HL-60 (cell line): ENCODE results near the gene POLD3.

Experiments used
- DNase-seq, 2 experiments: peaks; one replicate each; pipeline ENCODE4 v3.0.0-alpha.2; 2010 to 2020; ENCODE audit warnings: low read depth in 1 of 2, low spot score in 1 of 2
- H3K27ac ChIP-seq: fragments of 250-450 bp; sonication (Bioruptor Pico); replicated peaks from 2 replicates; pipeline ENCODE4 v1.5.1; 2020; ENCODE audit warnings: mild to moderate bottlenecking, moderate library complexity
- H3K27me3 ChIP-seq: fragments of 250-450 bp; sonication (Bioruptor Pico); 2 replicates; pipeline ENCODE4 v1.5.1; 2021; ENCODE audit warnings: mild to moderate bottlenecking, moderate library complexity; ENCODE audit not compliant: insufficient read depth, poor library complexity, severe bottlenecking
- H3K4me3 ChIP-seq: replicated peaks from 2 replicates; pipeline ENCODE4 v1.5.1; 2011; ENCODE audit warnings: mild to moderate bottlenecking, control low read depth, low read length; ENCODE audit not compliant: insufficient read depth
- GABPA ChIP-seq: IDR thresholded peaks from 2 replicates; pipeline ENCODE4 v1.6.1; 2012; ENCODE audit warnings: low read depth
- POLR2AphosphoS5 ChIP-seq: IDR thresholded peaks from 2 replicates; pipeline ENCODE4 v1.6.1; 2012; ENCODE audit warnings: low read depth
- SPI1 ChIP-seq: IDR thresholded peaks from 2 replicates; pipeline ENCODE4 v1.6.1; 2012; ENCODE audit warnings: low read depth, mild to moderate bottlenecking, borderline replicate concordance
- TF ChIP-seq, protein P1 (sequence below): IDR thresholded peaks from 2 replicates; pipeline ENCODE4 v1.6.1; 2012; ENCODE audit warnings: low read depth; ENCODE audit not compliant: insufficient replicate concordance
- TF ChIP-seq, protein P2 (sequence below): IDR thresholded peaks from one replicate; pipeline ENCODE4 v1.5.1; 2011; ENCODE audit warnings: low read length, control low read depth, inconsistent platforms; ENCODE audit not compliant: insufficient read depth

POLD3 gene

DNA sequence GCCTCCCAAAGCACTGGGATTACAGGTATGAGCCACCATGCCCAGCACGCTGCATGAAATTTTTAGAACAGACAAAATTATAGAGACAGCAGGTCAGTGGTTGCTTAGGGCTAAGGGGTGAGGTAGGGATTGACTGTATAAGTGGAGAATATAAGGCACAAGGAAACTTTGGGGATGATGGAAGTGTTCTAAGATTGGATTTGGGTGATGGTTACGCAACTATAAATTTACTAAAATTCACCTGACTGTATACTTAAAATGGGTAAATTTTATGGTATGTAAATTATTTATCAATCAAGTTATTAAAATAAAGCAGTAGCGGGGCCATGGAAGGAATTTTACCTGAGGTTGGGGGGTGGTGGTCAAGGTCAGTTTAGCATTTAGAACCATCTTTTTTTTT is 16.4 kb upstream of the POLD3 start:
- TF ChIP-seq, protein P1, sequence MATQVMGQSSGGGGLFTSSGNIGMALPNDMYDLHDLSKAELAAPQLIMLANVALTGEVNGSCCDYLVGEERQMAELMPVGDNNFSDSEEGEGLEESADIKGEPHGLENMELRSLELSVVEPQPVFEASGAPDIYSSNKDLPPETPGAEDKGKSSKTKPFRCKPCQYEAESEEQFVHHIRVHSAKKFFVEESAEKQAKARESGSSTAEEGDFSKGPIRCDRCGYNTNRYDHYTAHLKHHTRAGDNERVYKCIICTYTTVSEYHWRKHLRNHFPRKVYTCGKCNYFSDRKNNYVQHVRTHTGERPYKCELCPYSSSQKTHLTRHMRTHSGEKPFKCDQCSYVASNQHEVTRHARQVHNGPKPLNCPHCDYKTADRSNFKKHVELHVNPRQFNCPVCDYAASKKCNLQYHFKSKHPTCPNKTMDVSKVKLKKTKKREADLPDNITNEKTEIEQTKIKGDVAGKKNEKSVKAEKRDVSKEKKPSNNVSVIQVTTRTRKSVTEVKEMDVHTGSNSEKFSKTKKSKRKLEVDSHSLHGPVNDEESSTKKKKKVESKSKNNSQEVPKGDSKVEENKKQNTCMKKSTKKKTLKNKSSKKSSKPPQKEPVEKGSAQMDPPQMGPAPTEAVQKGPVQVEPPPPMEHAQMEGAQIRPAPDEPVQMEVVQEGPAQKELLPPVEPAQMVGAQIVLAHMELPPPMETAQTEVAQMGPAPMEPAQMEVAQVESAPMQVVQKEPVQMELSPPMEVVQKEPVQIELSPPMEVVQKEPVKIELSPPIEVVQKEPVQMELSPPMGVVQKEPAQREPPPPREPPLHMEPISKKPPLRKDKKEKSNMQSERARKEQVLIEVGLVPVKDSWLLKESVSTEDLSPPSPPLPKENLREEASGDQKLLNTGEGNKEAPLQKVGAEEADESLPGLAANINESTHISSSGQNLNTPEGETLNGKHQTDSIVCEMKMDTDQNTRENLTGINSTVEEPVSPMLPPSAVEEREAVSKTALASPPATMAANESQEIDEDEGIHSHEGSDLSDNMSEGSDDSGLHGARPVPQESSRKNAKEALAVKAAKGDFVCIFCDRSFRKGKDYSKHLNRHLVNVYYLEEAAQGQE = no peak
- TF ChIP-seq SPI1 (no peak), GABPA (no peak), POLR2AphosphoS5 (no peak)
- TF ChIP-seq, protein P2, sequence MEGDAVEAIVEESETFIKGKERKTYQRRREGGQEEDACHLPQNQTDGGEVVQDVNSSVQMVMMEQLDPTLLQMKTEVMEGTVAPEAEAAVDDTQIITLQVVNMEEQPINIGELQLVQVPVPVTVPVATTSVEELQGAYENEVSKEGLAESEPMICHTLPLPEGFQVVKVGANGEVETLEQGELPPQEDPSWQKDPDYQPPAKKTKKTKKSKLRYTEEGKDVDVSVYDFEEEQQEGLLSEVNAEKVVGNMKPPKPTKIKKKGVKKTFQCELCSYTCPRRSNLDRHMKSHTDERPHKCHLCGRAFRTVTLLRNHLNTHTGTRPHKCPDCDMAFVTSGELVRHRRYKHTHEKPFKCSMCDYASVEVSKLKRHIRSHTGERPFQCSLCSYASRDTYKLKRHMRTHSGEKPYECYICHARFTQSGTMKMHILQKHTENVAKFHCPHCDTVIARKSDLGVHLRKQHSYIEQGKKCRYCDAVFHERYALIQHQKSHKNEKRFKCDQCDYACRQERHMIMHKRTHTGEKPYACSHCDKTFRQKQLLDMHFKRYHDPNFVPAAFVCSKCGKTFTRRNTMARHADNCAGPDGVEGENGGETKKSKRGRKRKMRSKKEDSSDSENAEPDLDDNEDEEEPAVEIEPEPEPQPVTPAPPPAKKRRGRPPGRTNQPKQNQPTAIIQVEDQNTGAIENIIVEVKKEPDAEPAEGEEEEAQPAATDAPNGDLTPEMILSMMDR = no peak
- no peaks in the 10 kb centered on the region for H3K27me3 ChIP-seq
- no peak overlapping the region for H3K4me3 ChIP-seq
- DNase-seq = no peak
- no peak overlapping the region for H3K27ac ChIP-seq

GRCh38 chr11:74577181-74577580 is 15.2 kb upstream of the POLD3 start:
- TF ChIP-seq SPI1 (no peak), GABPA (no peak), POLR2AphosphoS5 (no peak)
- TF ChIP-seq, protein P2 = no peak
- TF ChIP-seq, protein P1 = no peak
- Histone ChIP-seq H3K27me3 (no peaks in the 10 kb centered on the region), H3K27ac (no peak overlapping the region), H3K4me3 (no peak overlapping the region)
- no peak for DNase-seq

DNA sequence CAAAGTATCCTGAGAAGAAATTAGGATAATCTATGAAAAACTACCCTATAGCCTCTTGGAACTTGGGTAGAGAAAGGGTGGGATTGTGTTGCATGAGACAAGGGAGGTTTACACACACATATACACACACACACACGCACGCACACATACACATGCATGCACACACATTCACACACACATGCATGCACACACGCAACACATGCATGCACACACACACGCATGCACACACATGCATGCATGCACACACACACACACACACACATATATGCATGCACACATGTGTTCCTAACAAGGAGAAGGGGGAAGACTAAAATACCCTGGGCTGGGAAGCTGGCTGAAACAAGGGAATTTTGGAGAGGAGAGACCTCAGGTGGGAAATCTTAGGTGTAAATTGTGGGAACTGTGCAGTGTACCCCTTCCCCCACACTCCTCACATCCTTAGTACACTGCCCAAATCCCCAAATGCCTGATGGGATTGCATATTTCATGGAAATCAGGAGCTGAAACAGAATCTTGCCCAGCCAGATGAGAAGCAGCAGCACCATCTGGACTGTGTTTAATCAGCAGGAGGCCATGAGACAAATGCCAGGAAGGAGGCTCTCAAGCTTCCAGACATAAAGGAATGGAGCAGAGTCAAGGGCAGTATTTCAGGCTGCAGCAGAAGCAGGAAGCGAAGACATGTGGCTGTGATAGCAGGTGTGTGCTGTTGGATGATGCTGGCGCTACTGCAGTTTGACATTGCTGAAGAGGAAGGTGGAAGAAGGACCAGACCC is 14.6 kb upstream of the POLD3 start:
- TF ChIP-seq, protein P2 = no peak
- TF ChIP-seq POLR2AphosphoS5 (no peak), GABPA (no peak), SPI1 (no peak)
- TF ChIP-seq, protein P1 = no peak
- no peak for DNase-seq
- H3K27me3 ChIP-seq = no peaks in the 10 kb centered on the region
- no peak overlapping the region for H3K27ac ChIP-seq
- no peak overlapping the region for H3K4me3 ChIP-seq
